ENCODE data around the gene MYO9A. TPM values are rescaled to one million over a fixed set of nuclear protein-coding genes. Genes with fewer than 3 reads are reported as not detected.

MYO9A gene
- total RNA-seq, 4 donors from 2014 or later = 53.2 to 72.7 (median 57.2) TPM

DNA sequence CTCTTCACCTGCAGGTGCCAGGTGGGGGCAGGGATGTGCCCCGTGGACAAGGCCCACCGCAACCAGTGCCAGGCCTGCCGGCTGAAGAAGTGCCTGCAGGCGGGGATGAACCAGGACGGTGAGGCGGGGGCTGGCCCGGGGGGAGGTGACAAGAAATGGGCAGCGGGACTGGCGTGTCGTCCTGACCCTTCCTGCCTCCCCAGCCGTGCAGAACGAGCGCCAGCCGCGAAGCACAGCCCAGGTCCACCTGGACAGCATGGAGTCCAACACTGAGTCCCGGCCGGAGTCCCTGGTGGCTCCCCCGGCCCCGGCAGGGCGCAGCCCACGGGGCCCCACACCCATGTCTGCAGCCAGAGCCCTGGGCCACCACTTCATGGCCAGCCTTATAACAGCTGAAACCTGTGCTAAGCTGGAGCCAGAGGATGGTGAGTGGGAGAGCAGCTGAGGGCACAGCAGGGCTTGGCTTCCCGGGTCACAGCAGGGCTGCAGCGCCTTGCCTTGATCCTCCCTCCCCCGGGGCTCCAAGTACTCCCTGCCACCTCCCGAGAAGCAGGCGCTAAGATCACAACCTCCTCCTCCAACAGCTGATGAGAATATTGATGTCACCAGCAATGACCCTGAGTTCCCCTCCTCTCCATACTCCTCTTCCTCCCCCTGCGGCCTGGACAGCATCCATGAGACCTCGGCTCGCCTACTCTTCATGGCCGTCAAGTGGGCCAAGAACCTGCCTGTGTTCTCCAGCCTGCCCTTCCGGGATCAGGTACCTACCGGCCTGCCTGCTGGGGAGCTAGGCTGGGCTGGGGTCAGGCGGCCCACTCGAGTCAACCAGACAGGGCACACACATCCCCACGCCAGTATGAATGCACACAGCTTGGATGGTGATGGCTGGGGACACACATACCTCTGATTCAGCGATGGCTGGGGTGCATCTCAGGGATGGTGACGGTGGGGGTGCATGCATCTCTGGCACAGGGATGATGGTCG lies 305.9 kb downstream of the MYO9A start:
- TF ChIP-seq CTCF (IDR thresholded peaks at IDR 0.05; ENCODE audit: low read depth) = no peak

GRCh38 chr15:71811036-71811736 lies 306.8 kb downstream of the MYO9A start:
- no peak for TF ChIP-seq CTCF (IDR thresholded peaks at IDR 0.05; ENCODE audit: low read depth)

- TF ChIP-seq CTCF (IDR thresholded peaks at IDR 0.05; ENCODE audit: low read depth) = no peak
Observed at GRCh38 chr15:71810256-71811035, 307.5 kb downstream of the MYO9A start, which contains the start of gene NR2E3. Gene NR2E3 (plus strand): TSS chr15:71810554. CDS start chr15:71810744, 190 bp downstream.

DNA sequence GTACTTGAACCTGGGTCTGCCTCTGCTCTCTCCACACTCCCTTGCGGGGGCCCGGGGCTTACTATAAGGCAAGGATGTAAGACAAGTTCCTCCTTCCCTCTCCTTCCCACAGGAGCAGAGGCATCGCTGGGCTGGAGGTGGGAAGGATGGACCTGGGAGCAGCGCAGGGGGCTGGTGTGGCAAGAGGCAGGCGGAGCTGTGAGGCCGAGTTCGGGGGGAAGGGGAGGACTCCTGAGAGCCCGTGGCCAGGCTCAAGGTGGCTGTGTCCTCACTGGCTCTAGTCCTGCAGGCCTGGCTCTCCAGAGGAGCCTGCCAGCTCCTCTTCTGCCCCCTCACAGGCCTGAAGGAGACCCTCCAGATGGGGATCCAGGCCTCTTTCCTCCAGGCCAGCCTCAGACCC lies 308.6 kb downstream of the MYO9A start:
- TF ChIP-seq CTCF (IDR thresholded peaks at IDR 0.05; ENCODE audit: low read depth) = no peak

DNA sequence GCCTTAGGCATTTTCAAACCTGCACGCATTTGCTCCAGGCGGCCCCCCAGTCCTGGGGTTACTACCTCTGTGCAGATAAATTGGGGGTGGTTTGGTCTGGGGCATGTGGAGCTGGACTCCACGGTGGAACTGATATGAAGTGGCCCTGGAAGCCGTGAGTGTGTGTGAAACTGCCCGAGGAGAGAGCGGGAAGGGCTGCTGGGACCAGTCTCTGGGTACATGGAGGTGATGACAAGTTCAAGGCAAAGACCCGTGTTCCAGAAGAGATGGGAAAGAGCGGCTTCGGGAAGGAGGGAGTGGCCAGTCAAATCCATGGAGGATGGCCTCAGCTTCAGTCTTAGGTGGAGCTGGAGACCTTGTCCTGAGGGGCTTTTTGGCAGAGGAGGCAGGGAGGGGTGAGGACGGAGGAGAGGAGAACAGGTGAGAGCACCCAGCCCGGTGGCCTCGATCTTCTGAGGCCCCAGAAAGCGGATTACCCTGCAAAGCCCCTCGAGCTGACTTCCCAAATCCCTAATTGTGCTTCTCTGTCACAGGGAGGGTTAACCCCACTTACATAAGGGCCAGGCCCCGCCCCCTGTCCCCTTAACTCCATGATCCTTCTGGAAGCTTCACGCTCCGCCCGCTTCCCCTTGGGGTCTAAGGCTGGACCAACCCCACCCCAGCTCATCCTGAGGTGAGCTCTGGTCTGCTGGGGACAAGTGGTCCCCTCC lies 309.5 kb downstream of the MYO9A start:
- TF ChIP-seq CTCF (IDR thresholded peaks at IDR 0.05; ENCODE audit: low read depth) = no peak

- no peak for TF ChIP-seq CTCF (IDR thresholded peaks at IDR 0.05; ENCODE audit: low read depth)
Observed at GRCh38 chr15:71807691-71808091, 310.3 kb downstream of the MYO9A start.

Measured in subcutaneous adipose tissue (tissue), 4 donors.